Measurements from ENCODE around the gene NPHP4. TPM values are rescaled to one million over a fixed set of nuclear protein-coding genes. Genes with fewer than 3 reads are reported as not detected.

NPHP4 gene
- total RNA-seq, 4 donors from 2014 or later: 11.2 to 24.5 (median 18.2) TPM

GRCh38 chr1:6004412-6005123 is 12.3 kb upstream of the NPHP4 start:
- 90% methylated on average over 9 to 11 of the region's 11 CpGs for WGBS, 2 donors
- H3K4me3 ChIP-seq (ENCODE audit: low read depth, poor library complexity, severe bottlenecking): no peak overlapping the region
- TF ChIP-seq CTCF (IDR thresholded peaks at IDR 0.05) (no peak), POLR2A (IDR thresholded peaks at IDR 0.05) (no peak)
- peak in 1 of 2 donors; percentile 43 for DNase-seq (ENCODE audit: low spot score in 2 of 2)
- intact Hi-C loops (cut with DNase I; ENCODE audit: low total_unique reads): no loop called here

DNA sequence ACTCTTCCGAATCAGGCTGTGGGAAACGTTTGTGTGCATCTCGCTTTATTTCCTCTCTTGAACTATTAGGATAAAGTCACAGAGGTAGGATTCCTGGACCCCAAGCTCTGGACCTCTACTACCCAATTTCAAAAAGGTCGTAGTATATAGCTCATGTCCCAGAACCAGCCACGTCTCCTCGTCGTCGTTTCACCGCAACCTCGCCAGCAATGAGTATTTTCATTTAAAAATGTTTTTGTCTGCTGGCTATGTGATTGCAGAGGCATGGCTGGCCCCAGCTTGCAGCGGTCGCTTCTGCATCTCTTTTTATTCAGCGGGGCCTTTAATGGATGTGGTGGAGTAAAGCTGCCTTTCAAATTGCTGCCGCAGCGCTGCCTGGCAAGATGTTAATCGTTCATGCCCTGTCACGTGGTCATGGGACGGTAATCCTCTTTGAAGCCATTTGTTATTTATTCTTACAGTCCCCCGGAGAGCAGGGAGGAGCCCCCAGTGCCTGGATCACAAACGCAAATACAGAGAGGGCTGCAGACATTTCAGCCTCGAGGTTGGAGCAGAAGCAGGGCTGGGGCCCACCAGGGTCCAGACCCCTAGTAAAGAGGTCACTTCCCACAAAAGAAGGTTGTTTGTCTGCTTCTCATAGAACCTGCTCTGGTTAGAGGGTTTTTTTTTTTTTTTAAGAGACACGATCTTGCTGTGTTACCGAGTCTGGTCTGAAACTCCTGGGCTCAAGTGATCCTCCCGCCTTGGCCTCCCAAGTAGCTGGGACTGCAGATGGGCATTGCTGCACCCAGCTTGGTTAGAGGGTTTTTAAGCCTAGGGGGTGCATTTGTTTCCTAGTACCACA is 11.6 kb upstream of the NPHP4 start:
- DNase-seq (ENCODE audit: low spot score in 2 of 2): peak in 1 of 2 donors; percentile 54
- intact Hi-C loops (cut with DNase I; ENCODE audit: low total_unique reads): no loop called here

DNA sequence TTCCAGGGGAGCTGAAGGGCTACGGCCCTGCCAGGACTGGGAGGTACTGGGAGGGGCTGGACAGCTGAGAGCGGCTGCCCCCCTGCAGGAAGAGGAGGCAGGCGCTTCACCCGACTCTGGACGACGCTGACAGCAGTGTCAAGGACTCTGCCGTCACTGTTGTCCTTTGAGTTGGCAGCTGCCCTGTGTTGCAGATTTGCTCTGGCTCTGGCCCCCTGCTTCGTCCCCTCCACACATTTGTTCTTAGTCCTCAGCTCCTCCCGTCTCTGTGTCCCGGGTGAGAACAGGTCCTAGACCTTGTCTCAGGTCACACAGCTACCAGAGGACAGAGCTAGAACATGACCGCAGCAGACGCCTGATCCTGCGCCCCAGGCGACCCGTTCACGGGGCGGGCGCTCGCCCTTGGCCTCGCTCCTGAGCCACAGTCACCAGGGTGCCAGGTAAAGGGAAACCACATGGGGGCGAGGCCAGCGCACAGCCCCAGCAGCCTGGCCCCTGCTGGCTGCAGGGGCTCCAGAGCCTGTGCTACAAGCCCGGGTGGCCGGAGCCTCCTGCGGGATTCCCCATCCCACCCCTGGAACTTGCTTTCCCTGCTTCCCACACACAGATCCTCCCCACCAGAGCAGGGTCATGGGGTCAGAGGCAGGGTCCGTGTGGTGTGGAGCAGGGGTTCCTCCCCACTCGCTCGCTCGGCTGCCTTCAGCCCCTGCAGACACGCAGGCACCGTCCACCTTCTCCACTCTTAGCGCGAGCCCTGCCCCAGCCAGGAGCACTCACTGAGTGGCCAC is 10.7 kb upstream of the NPHP4 start:
- intact Hi-C loops (cut with DNase I; ENCODE audit: low total_unique reads): no loop called here
- no peak for TF ChIP-seq CTCF (IDR thresholded peaks at IDR 0.05)
- no peak for TF ChIP-seq POLR2A (IDR thresholded peaks at IDR 0.05)
- DNase-seq (ENCODE audit: low spot score in 2 of 2): peak in 1 of 2 donors; percentile 69
- H3K4me3 ChIP-seq (ENCODE audit: low read depth, poor library complexity, severe bottlenecking): no peak overlapping the region
- WGBS, 2 donors: 80 to 81% methylated on average over 32 of the region's 33 CpGs

More for the DNA sequence above, 11.6 kb upstream of the NPHP4 start:
- TF ChIP-seq POLR2A (IDR thresholded peaks at IDR 0.05): no peak
- TF ChIP-seq CTCF (IDR thresholded peaks at IDR 0.05): no peak
- WGBS, 2 donors: 73 to 74% methylated on average over 24 of the region's 24 CpGs
- H3K4me3 ChIP-seq (ENCODE audit: low read depth, poor library complexity, severe bottlenecking): no peak overlapping the region

- TF ChIP-seq POLR2A (IDR thresholded peaks at IDR 0.05) (no peak), CTCF (IDR thresholded peaks at IDR 0.05) (no peak)
- 45 to 78% methylated on average over 9 to 10 of the region's 13 CpGs for WGBS, 2 donors
- intact Hi-C loops (cut with DNase I; ENCODE audit: low total_unique reads): no loop called here
- no peak overlapping the region for H3K4me3 ChIP-seq (ENCODE audit: low read depth, poor library complexity, severe bottlenecking)
- DNase-seq (ENCODE audit: low spot score in 2 of 2): peak in 1 of 2 donors; percentile 78
Measured at GRCh38 chr1:6001992-6002576, 9.9 kb upstream of the NPHP4 start.

Data from lower leg skin (tissue), 4 donors.